Spleen (tissue), 7 donors: Measurements from ENCODE around the gene CDR2.

Source experiments
- CTCF ChIP-seq, 11 experiments: fragments of 200-600 bp in 7 of 11; fragments of 450-650 bp in 4 of 11; sonication (generic) in 4 of 11; IDR thresholded peaks in 8 of 11; conservative IDR thresholded peaks in 3 of 11; 1 replicate in 7 of 11; 2 replicates in 4 of 11; pipeline versions ENCODE4 v1.4.0 to v1.8.0; 2016 to 2021; ENCODE audit warnings: antibody characterized with exemption in 11 of 11, inconsistent platforms in 4 of 11, mild to moderate bottlenecking in 1 of 11
- POLR2A ChIP-seq, 3 donors: fragments of 450-650 bp; IDR thresholded peaks; one replicate each; pipeline ENCODE4 v1.5.1; 2017; ENCODE audit warnings: antibody characterized with exemption in 3 of 3, mild to moderate bottlenecking in 1 of 3
- donor health status: DM: no; HTN: no; CAD: no; lungs with moderate emphysema.
- donor health status: DM: no; HTN: no; CAD: no.
- donor health status: DM: no; HTN: no; CAD: no.

- TF ChIP-seq CTCF (IDR thresholded peaks at IDR 0.05 in 8 of 11, conservative IDR thresholded peaks at IDR 0.05 in 3 of 11): no peak
- TF ChIP-seq POLR2A (IDR thresholded peaks at IDR 0.05): no peak
These were observed 57.4 kb downstream of the CDR2 start for GRCh38 chr16:22317001-22317530.
